ENCODE results near the gene FASN. TPM values are rescaled to one million over a fixed set of nuclear protein-coding genes. Genes with fewer than 3 reads are reported as not detected.

FASN gene
- polyA plus RNA-seq, 1 of the 3 experiments (the other 2 are of a cell fraction): 55.1 TPM

GRCh38 chr17:82030470-82031302 is 67.3 kb downstream of the FASN start:
- TF ChIP-seq, protein P1, sequence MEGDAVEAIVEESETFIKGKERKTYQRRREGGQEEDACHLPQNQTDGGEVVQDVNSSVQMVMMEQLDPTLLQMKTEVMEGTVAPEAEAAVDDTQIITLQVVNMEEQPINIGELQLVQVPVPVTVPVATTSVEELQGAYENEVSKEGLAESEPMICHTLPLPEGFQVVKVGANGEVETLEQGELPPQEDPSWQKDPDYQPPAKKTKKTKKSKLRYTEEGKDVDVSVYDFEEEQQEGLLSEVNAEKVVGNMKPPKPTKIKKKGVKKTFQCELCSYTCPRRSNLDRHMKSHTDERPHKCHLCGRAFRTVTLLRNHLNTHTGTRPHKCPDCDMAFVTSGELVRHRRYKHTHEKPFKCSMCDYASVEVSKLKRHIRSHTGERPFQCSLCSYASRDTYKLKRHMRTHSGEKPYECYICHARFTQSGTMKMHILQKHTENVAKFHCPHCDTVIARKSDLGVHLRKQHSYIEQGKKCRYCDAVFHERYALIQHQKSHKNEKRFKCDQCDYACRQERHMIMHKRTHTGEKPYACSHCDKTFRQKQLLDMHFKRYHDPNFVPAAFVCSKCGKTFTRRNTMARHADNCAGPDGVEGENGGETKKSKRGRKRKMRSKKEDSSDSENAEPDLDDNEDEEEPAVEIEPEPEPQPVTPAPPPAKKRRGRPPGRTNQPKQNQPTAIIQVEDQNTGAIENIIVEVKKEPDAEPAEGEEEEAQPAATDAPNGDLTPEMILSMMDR (IDR thresholded peaks at IDR 0.05): peak; percentile 69
- peak; percentile 67 for TF ChIP-seq MXI1 (IDR thresholded peaks at IDR 0.05; ENCODE audit: low read depth, low read length)
- no peak for TF ChIP-seq EZH2phosphoT487 (IDR thresholded peaks at IDR 0.05; ENCODE audit: borderline replicate concordance, low read depth)
- TF ChIP-seq FOXM1 (IDR thresholded peaks at IDR 0.05; ENCODE audit: low read depth): no peak
- TF ChIP-seq RAD21 (IDR thresholded peaks at IDR 0.05; ENCODE audit: low read length): peak; percentile 96
- 0 out of 2 replicates have a peak, but pooled peaks have one; percentile 43 for TF ChIP-seq RCOR1 (IDR thresholded peaks at IDR 0.05; ENCODE audit: low read length)
- TF ChIP-seq SIN3A (IDR thresholded peaks at IDR 0.05; ENCODE audit: borderline replicate concordance, low read depth, low read length): peak; percentile 41; the same call in 1 of the 2 replicates
- peak; percentile 39; the same call in 1 of the 2 replicates for TF ChIP-seq NRF1 (IDR thresholded peaks at IDR 0.05; ENCODE audit: low read depth, low read length)
- peak; percentile 87 for TF ChIP-seq SMC3 (IDR thresholded peaks at IDR 0.05; ENCODE audit: low read depth, low read length)
- peak overlapping the region; percentile 50 to 62 for H3K4me3 ChIP-seq (ENCODE audit: low read depth in 2 of 2, low read length in 1 of 2)
- H3K9ac ChIP-seq: no peak overlapping the region
- ChIA-PET POLR2A (interaction anchor here (0.6 to 3.4 kb wide), 15 partner anchors 8 to 170 kb away, joined by 3 to 14 read pairs (median 4); partner anchors contain the start of genes CENPX, FASN, GPS1 and LRRC45), CTCF (interaction anchor here (0.6 to 35.7 kb wide), 93 partner anchors 9 to 657 kb away, joined by 3 to 1216 read pairs (median 6); partner anchors contain the start of genes ASPSCR1, CCDC57, CENPX and DCXR)
- H3F3A ChIP-seq (replicated peaks; ENCODE audit: insufficient read depth): peaks cover 29% of the 10 kb centered on the region
- DNase-seq: peak; percentile 96
- H2AFZ ChIP-seq (ENCODE audit: low read depth): peak overlapping the region; percentile 72; the same call in 1 of the 2 replicates
- no peaks in the 10 kb centered on the region for H3K79me2 ChIP-seq (ENCODE audit: insufficient read depth)
- peaks cover 0 to 18% of the 10 kb centered on the region in 2 experiments; a peak in 2 of 4 replicates for H3K4me1 ChIP-seq (ENCODE audit: control insufficient read depth in 1 of 2, insufficient read depth in 2 of 2, low read depth in 1 of 2, low read length in 1 of 2)
- no peaks in the 10 kb centered on the region for H3K9me3 ChIP-seq
- H3K36me3 ChIP-seq (replicated peaks in 1 of 2; ENCODE audit: control insufficient read depth in 1 of 2, insufficient read depth in 2 of 2, low read length in 1 of 2): peaks cover 5 to 17% of the 10 kb centered on the region in 2 experiments
- H4K20me1 ChIP-seq (ENCODE audit: insufficient read depth): peaks cover 4% of the 10 kb centered on the region; the same call in 1 of the 2 replicates
- H3K27me3 ChIP-seq (ENCODE audit: insufficient read depth): no peaks in the 10 kb centered on the region
- no peaks in the 10 kb centered on the region for H3K9me2 ChIP-seq
- WGBS (ENCODE audit: low lambda C conversion rate): 5% methylated on average over 47 of the region's 94 CpGs
- H3K4me2 ChIP-seq: peak overlapping the region; percentile 90
- peak overlapping the region in 1 of 2 experiments; percentile 85; a peak in 2 of 4 replicates for H3K27ac ChIP-seq (ENCODE audit: low read depth in 2 of 2, low read length in 1 of 2)

DNA sequence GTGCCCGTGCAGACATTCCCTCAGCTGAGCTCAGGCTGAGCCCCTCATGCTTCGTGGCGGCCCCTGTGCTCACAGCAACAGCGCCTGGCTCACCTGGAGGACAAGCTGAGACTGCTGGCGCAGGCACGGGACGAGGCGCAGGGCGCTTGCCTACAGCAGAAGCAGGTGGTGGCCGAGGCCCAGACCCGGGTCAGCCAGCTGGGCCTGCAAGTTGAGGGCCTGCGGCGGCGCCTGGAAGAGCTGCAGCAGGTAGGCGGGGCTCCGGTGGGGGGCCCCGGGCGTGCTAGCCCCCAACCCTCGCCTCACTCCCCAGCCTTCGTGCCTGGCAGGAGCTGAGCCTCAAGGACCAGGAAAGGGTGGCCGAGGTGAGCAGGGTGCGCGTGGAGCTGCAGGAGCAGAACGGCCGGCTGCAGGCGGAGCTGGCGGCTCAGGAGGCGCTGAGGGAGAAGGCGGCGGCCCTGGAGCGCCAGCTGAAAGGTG is 68.0 kb downstream of the FASN start:
- H3K4me2 ChIP-seq: peak overlapping the region; percentile 90; the same call in 1 of the 2 replicates
- POLR2A ChIA-PET: interaction anchor here (0.6 to 3.4 kb wide), 13 partner anchors 8 to 247 kb away, joined by 3 to 14 read pairs (median 3); partner anchors contain the start of genes CENPX, FASN, GPS1 and LRRC45
- no peak for TF ChIP-seq TEAD4 (IDR thresholded peaks at IDR 0.05; ENCODE audit: borderline replicate concordance, insufficient read depth)
- TF ChIP-seq MAX (IDR thresholded peaks at IDR 0.05; ENCODE audit: low read depth): no peak
- no peak for TF ChIP-seq EP300 (IDR thresholded peaks at IDR 0.05; ENCODE audit: borderline replicate concordance in 1 of 2, low read depth in 1 of 2, low read length in 1 of 2)
- no peak for TF ChIP-seq EZH2phosphoT487 (IDR thresholded peaks at IDR 0.05; ENCODE audit: borderline replicate concordance, low read depth)
- TF ChIP-seq FOSL2 (IDR thresholded peaks at IDR 0.05; ENCODE audit: borderline replicate concordance, low read depth): no peak
- TF ChIP-seq POLR2AphosphoS5 (IDR thresholded peaks at IDR 0.05; ENCODE audit: low read depth, low read length): no peak
- no peak for TF ChIP-seq SMC3 (IDR thresholded peaks at IDR 0.05; ENCODE audit: low read depth, low read length)
- TF ChIP-seq GABPA (IDR thresholded peaks at IDR 0.05; ENCODE audit: low read depth): no peak
- TF ChIP-seq, protein P1 (IDR thresholded peaks at IDR 0.05): no peak

More for the DNA sequence above, 68.0 kb downstream of the FASN start:
- H3K9me2 ChIP-seq: no peaks in the 10 kb centered on the region
- WGBS (ENCODE audit: low lambda C conversion rate): 64% methylated on average over 21 of the region's 31 CpGs
- peaks cover 5 to 15% of the 10 kb centered on the region in 2 experiments for H3K36me3 ChIP-seq (replicated peaks in 1 of 2; ENCODE audit: control insufficient read depth in 1 of 2, insufficient read depth in 2 of 2, low read length in 1 of 2)
- no peak overlapping the region; a peak in 1 of 4 replicates for H3K4me3 ChIP-seq (ENCODE audit: low read depth in 2 of 2, low read length in 1 of 2)
- DNase-seq: no peak
- H3K9me3 ChIP-seq: no peaks in the 10 kb centered on the region
- H4K20me1 ChIP-seq (ENCODE audit: insufficient read depth): peaks cover 4% of the 10 kb centered on the region; the same call in 1 of the 2 replicates
- CTCF ChIA-PET: interaction anchor here (0.6 to 35.7 kb wide), 76 partner anchors 9 to 657 kb away, joined by 3 to 1216 read pairs (median 7); partner anchors contain the start of genes ASPSCR1, CCDC57, CENPX and DCXR
- H3K27me3 ChIP-seq (ENCODE audit: insufficient read depth): no peaks in the 10 kb centered on the region
- no peaks in the 10 kb centered on the region for H3K79me2 ChIP-seq (ENCODE audit: insufficient read depth)
- no peak overlapping the region for H3K27ac ChIP-seq (ENCODE audit: low read depth in 2 of 2, low read length in 1 of 2)
- peaks cover 0 to 19% of the 10 kb centered on the region in 2 experiments; a peak in 2 of 4 replicates for H3K4me1 ChIP-seq (ENCODE audit: control insufficient read depth in 1 of 2, insufficient read depth in 2 of 2, low read depth in 1 of 2, low read length in 1 of 2)
- H3K9ac ChIP-seq: no peak overlapping the region
- H3F3A ChIP-seq (replicated peaks; ENCODE audit: insufficient read depth): peaks cover 24% of the 10 kb centered on the region
- H2AFZ ChIP-seq (ENCODE audit: low read depth): no peak overlapping the region
